ENCODE data around the gene RNF150.
"Not testable (repeated sequence)": the region's sequence is repeated elsewhere in the genome, so short reads cannot be mapped to it uniquely, and the experiment has no call there.

The RNF150 gene

GRCh38 chr4:141079393-141079930 lies 53.8 kb downstream of the RNF150 start:
- in situ Hi-C loops (cut with HindIII; ENCODE audit: low sequenced_read_pairs) = no loop called here

GRCh38 chr4:141078871-141079270 lies 54.4 kb downstream of the RNF150 start:
- in situ Hi-C loops (cut with HindIII; ENCODE audit: low sequenced_read_pairs) = no loop called here

GRCh38 chr4:141077611-141078225 lies 55.6 kb downstream of the RNF150 start:
- in situ Hi-C loops (cut with HindIII; ENCODE audit: low sequenced_read_pairs) = no loop called here

- in situ Hi-C loops (cut with HindIII; ENCODE audit: low sequenced_read_pairs) = no loop called here
Measured at GRCh38 chr4:141075553-141075952, 57.7 kb downstream of the RNF150 start.

GRCh38 chr4:141074098-141074878 lies 59.0 kb downstream of the RNF150 start:
- in situ Hi-C loops (cut with HindIII; ENCODE audit: low sequenced_read_pairs) = no loop called here

- in situ Hi-C loops (cut with HindIII; ENCODE audit: low sequenced_read_pairs) = no loop called here
Measured at GRCh38 chr4:141066690-141067089, 66.6 kb downstream of the RNF150 start.

- in situ Hi-C loops (cut with HindIII; ENCODE audit: low sequenced_read_pairs) = no loop called here
Measured at GRCh38 chr4:141065872-141066271, 67.4 kb downstream of the RNF150 start.

GRCh38 chr4:141062651-141063050 lies 70.6 kb downstream of the RNF150 start:
- in situ Hi-C loops (cut with HindIII; ENCODE audit: low sequenced_read_pairs) = loop anchor here (5.0 kb wide), 1 partner anchor 40 kb away; no protein-coding TSS in a partner anchor

GRCh38 chr4:141058591-141059512 lies 74.4 kb downstream of the RNF150 start:
- in situ Hi-C loops (cut with HindIII; ENCODE audit: low sequenced_read_pairs) = no loop called here

GRCh38 chr4:141057582-141057981 lies 75.7 kb downstream of the RNF150 start:
- in situ Hi-C loops (cut with HindIII; ENCODE audit: low sequenced_read_pairs) = no loop called here

GRCh38 chr4:141056473-141056872 lies 76.8 kb downstream of the RNF150 start:
- in situ Hi-C loops (cut with HindIII; ENCODE audit: low sequenced_read_pairs) = no loop called here

GRCh38 chr4:141054446-141054845 lies 78.8 kb downstream of the RNF150 start:
- in situ Hi-C loops (cut with HindIII; ENCODE audit: low sequenced_read_pairs) = no loop called here

GRCh38 chr4:141050999-141051398 lies 82.3 kb downstream of the RNF150 start:
- in situ Hi-C loops (cut with HindIII; ENCODE audit: low sequenced_read_pairs) = not testable (repeated sequence)

- in situ Hi-C loops (cut with HindIII; ENCODE audit: low sequenced_read_pairs) = no loop called here
Measured at GRCh38 chr4:141047228-141047884, 85.9 kb downstream of the RNF150 start.

- in situ Hi-C loops (cut with HindIII; ENCODE audit: low sequenced_read_pairs) = no loop called here
Measured at GRCh38 chr4:141046255-141046654, 87.0 kb downstream of the RNF150 start.

- in situ Hi-C loops (cut with HindIII; ENCODE audit: low sequenced_read_pairs) = no loop called here
Measured at GRCh38 chr4:141045848-141046247, 87.4 kb downstream of the RNF150 start.

- in situ Hi-C loops (cut with HindIII; ENCODE audit: low sequenced_read_pairs) = no loop called here
Measured at GRCh38 chr4:141041021-141041476, 92.2 kb downstream of the RNF150 start.

- in situ Hi-C loops (cut with HindIII; ENCODE audit: low sequenced_read_pairs) = no loop called here
Measured at GRCh38 chr4:141039156-141039555, 94.1 kb downstream of the RNF150 start.

GRCh38 chr4:141038428-141038827 lies 94.8 kb downstream of the RNF150 start:
- in situ Hi-C loops (cut with HindIII; ENCODE audit: low sequenced_read_pairs) = no loop called here

GRCh38 chr4:141037446-141037845 lies 95.8 kb downstream of the RNF150 start:
- in situ Hi-C loops (cut with HindIII; ENCODE audit: low sequenced_read_pairs) = no loop called here

Measured in endothelial cell of hepatic sinusoid (primary cell).